NCI-H146 treated with DMSO at 0.1 percent for 48 hours (cell line): ENCODE measurements around the gene LRRC7.
"Not testable (repeated sequence)": the region's sequence is repeated elsewhere in the genome, so short reads cannot be mapped to it uniquely, and the experiment has no call there.

ENCODE experiments used
- DNase-seq: peaks from one replicate; lab custom pipeline; 2025; ENCODE audit not compliant: unreplicated experiment; lab: John Stamatoyannopoulos, UW

LRRC7 gene

DNA sequence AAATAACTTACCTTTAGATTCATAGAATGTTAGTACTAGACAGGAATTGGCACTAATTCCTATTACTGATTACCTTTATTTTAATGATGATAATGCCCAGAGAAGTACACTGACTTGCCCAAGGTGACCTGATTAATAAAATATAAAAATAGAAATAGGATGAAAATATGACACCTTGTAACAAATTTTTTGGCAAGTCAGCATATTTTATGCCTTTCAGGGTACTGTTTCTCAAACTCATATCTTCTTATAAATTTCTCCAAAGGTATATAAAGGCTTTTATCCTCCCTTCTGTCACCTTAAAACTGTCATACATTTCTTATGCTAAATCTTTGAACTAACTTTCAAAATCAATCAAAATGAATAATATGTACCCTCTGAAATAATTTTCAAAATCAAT is 466.2 kb downstream of the LRRC7 start:
- DNase-seq, result no peak

DNA sequence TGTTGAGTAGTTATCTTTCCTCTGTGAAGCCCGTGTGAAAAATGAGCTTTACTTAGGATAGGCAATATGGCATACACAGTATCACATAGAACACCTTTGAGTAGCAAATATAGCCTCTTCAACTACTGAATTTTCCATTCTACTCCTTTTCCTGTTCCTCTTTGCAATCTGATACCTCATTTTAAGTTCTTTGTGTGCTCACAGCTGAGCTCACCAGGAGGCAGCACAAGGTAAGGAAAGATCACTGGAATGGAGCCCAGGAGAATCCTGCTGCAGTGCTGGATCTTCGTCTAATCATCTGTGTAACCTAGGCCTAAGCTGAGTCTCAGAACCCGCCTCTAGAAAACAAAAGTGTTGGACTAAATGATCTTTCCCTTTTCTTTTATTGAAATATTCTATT is 466.7 kb downstream of the LRRC7 start:
- DNase-seq, result peak; percentile 55

DNA sequence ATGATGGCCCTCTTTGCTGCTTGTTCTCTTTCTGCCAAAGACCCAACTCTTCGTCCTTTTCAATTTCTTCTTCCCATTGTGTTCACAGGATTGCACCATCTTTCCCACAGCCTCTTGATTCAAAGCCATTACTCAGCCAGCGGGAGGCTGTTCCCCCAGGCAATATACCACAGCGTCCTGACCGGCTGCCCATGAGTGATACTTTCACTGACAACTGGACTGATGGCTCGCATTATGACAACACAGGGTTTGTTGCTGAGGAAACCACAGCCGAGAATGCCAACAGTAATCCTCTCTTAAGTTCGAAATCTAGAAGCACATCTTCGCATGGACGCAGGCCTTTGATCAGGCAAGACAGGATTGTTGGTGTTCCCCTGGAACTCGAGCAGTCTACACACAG is 470.3 kb downstream of the LRRC7 start:
- DNase-seq, result peak; percentile 40

DNA sequence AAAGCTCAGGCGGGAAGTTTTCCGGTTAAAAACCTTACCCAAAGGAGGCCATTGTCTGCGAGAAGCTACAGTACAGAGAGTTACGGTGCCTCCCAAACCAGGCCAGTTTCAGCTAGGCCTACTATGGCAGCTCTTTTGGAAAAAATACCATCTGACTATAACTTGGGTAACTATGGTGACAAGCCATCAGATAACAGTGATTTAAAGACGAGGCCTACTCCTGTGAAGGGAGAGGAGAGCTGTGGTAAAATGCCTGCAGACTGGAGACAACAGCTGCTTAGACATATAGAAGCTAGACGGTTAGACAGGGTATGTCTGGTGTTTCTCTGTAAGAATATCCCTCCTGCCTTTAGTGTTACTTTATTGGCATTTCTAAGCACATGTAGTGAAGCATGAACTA is 471.8 kb downstream of the LRRC7 start:
- no peak for DNase-seq

DNA sequence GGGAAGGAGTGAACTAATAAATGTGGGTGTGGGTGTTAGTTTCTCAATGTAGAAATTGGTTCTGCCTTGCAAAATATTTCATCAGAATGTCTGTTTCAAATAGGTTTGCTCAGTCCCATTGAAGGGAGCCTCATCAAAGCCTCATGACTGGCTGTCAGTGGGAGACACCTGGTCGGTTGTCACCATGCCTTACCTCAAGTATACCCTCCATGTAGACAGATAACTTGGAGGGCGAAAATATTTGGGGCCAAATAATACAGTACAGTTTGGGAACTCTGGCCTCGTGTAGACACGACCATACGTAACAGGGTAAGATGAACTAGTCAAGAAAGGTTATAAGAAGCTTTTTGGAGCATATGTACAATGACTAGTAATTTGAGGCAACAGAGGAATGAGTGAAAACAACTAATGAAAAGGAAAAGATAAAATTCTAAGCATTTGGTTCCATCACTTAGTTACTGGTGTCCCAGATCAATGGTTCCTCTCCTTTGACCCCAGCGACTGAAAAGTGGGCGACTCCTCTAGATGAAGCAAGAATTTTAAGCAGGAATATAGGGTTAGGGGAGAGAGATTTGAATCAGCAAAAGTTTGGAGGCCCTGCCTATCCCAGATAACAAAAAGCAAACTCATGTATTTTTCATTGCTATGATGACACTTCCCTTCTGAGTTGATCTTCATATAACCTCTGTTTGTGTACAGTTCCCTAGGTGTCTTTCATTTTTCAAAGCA is 473.8 kb downstream of the LRRC7 start:
- no peak for DNase-seq

DNA sequence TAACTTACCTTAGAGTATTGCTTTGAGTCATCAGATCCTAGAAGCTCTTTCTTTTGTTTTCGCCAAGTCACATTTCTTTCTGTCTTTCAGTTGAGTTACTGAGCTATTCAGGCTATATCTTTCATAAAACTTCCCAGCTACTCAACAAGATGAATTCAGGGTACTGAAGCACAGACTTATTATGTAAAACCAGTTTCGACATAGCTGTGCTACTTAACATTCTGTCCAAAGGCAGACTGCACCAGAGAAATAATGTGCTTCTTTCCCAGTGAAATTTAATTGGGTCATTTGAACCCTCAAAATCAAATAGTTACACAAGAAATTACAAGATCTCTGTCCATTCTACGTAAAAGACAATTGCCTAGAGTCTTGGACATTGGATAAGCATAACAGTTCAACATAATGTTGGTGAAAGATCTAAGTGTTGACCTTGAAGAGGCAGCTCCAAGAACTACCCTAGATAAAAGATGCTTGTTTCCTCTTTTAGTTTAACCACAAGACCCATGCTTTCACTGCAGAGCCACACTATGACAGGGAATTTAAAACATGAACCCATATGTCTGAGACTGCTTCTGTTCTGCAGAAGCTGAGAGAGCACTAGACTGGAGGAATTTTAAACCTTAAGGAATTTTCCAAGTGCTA is 474.5 kb downstream of the LRRC7 start:
- DNase-seq, result no peak

DNA sequence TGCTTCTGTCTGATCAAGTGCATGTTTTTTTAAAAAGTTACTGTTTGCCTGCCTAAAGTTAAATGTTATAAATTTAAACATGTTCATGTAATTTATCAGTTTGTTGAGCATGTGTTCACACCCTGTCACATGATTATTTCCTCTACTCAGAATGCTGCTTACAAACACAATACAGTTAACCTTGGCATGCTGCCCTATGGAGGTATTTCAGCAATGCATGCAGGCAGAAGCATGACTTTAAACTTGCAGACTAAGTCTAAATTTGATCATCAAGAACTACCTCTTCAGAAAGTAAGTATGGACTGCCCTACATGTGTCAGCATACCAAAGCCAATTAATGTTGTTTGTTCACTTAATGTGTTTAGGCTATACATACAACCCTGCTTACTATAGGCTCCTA is 476.1 kb downstream of the LRRC7 start:
- no peak for DNase-seq

DNA sequence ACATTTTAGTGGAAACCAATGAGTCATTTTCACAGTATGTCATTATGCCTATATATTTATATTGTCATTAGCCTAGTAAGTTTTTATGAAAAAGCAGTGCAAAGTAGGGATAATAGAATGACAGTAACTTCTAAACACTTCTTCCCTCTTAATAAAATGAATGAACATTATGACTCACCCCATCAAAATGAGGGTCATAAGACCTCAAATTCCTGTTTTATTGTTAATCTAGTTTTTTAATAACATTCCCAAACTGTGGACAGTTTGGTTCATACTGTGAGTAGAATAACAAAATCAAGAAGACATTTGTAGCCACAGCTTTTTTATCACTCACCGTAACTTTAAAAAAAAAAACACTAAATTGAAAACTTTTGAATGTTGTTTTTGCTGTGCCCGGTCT is 477.1 kb downstream of the LRRC7 start:
- DNase-seq, result no peak

DNA sequence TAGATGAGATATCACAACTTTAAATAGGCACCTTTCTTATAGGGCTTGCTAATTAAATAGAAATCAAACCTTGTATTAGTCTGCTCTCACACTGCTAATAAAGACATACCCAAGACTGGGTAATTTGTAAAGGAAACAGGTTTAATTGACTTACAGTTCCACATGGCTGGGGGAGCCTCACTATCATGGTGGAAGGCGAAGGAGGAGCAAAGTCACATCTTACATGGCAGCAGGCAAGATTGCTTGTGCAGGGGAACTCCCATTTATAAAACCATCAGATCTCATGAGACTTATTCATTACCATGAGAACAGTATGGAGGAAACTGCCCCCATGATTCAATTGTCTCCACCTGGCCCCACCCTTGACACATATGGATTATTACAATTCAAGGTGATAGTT is 477.9 kb downstream of the LRRC7 start:
- not testable (repeated sequence) for DNase-seq

DNA sequence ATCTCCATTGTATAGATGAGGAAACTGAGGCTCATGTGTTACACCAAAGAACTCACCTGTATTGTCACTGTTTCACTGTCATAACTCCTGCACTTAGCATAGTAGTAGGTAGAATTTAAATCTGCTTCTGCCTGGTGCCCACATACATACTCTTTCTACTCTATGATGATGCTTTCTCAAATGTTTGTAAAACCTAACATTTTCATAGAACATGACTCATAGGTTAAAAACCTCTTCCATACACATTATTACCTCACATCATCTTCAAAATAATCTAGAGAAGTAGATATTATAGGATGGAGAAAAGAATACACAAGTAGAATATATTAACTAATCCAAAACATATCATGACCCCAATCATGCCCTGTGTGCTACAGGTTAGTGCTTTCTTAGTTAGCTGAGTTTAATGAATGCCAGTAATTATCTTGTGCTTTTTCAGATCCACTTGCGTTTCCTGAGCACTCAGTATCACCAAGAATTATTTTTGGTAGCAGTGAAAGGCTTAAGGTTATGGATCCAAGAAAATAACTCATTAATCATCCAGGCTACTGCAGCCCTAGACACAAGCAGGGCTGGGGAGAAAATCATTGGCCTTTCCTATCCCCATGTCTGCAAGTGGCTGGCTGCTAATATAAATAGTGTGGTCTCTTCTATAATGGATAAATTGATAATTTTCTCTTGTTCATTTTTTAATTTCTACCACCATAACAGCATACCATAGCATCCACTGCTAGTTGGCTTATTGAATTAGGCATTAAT is 480.8 kb downstream of the LRRC7 start:
- no peak for DNase-seq

DNA sequence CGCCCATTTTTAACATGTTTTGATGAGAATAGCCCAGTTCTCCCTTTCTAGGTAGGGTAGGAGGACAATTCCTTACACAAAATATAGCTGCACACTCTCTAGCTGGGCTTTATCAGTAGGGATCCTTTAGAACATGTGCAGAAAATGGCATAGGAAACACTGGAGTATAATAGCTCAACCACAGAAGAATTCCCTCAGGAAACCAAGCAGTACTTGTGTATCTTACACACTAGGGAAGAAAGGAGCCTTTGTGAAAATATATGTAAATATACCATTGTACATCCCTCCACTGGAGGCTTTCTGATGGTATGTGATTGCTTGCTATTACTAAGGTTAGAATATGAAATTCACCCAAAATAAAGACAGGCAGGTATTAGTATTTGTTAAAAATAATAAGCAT is 484.2 kb downstream of the LRRC7 start:
- no peak for DNase-seq

DNA sequence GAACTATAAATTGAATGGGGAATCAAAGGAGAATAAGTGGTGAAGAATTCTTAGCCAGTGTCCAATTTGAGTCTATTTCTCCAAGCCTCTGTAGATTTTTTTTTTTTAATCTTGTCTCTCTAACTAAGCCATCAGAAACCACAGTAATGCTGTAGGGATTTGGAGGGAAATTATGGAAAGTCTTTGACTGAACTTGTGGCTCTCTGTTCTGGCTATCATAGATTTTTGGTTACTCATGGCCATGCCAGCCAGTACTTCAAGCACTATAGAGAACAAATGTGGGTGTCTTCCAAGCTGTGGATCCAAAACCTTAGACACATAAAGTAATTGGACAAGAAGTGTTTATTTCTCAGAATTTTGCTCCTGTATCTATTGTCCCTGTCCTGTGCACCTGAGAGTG is 489.8 kb downstream of the LRRC7 start:
- DNase-seq, result no peak

DNA sequence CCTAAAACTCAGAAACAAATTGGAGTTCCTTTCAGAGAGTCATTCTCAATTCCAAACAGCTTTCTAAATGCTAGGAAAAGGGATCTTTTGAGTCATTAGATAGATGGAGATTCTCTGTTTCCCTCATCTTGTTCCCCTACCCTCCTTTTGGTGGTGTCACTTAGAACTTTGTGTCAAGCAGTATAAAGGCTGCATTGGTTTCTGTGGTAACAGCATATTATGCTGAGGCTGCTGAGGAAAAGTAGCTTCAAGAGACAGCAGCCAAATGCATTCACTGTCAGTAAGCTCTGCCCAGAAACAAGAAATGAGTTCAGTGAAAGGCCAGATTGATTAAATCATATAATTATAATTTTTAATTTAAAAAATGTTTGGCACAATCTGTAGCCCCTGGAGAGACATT is 493.5 kb downstream of the LRRC7 start:
- no peak for DNase-seq

DNA sequence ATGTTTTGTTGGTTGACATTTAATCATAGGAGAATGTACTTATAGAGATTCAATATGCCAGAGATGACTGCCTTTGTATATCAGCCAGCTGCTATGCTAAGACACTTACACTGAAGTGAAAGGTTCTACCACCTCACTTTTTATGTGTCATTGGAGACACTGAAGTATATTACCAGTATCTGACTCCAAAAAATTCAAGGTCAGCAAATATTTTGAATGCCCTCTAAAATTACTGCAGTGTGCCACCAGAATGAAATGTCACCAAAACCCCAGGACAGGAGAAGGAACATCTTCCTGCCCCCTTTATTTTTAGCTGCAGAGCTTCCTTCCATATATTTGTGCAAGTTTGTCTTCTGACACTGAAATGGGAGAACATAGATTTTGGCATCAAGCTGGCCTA is 496.1 kb downstream of the LRRC7 start:
- no peak for DNase-seq

DNA sequence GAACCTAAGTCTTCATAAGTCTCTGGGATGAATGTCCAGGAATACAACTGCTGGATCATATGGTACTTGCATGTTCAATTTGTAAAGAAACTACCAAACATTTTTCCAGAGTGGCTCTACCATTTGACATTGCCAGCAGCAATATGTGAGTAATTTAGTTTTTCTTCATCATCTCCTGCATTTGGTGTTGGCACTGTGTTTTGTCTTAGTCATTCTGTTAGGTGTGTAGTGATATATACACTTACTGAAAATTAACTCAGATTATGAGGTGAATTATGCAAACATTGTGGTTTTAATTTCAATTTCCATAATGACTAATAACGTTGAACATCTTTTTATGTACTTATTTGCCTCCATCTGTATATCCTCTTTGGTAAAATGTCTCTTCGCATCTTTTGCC is 499.0 kb downstream of the LRRC7 start:
- no peak for DNase-seq

DNA sequence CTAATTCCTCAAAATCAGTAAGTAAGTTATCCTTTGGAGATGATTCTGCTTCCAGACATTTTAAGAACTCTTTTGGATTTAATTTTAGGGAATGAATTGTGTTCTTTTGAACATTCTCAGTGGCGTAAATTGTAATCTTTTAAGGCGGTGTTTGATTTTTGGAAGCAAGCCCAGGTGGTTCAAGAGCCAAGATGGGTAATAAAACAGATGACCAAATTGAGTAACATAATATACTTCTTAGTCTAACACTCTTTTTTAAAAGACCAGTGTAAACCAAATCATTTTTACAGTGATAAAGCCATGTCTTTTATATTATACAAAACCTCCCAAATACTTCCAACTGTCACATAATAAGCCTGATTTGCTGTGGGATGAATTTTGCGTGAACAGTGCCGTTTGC is 503.9 kb downstream of the LRRC7 start:
- DNase-seq, result no peak

DNA sequence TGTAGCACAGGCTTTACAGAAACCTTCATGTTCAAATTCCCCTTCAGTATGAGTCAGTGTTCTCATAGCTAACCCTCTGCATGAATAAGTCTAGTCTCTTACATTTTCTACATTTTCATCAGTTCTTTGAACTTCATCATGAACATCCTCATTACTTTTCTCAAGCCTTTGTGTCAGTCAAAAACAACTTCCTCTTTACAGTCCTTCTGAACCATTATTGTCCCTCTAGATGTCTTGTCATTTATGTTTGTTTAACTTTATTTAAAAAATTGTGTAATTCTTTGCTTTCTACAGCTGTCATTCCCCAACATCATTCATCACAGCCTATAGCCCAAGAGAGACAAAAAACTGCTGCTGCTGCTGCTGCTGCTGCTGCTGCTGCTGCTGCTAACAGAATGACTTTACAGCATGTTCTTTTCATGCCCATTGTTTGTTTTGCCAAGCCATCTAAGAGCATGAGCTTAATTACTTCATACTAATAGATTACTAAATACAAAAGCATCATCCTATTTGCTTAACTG is 504.6 kb downstream of the LRRC7 start:
- DNase-seq, result no peak

DNA sequence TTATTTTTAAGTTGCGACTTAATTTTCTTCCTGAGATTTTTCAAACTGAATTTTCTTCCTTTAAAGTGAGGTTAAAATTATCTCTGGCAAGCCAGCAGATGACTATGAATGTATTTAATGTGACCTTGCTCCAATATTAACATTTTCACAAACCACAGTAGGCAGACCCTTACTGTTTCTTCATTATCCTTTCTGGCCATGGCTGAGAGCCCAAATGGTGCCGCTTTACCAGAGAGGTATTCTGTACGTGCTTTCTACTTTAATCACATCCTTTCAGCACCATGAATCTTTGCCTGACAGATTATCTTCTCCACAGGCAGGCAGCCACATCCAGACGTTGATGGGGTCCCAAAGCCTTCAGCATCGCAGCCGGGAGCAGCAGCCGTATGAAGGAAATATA is 508.0 kb downstream of the LRRC7 start:
- DNase-seq, result no peak

DNA sequence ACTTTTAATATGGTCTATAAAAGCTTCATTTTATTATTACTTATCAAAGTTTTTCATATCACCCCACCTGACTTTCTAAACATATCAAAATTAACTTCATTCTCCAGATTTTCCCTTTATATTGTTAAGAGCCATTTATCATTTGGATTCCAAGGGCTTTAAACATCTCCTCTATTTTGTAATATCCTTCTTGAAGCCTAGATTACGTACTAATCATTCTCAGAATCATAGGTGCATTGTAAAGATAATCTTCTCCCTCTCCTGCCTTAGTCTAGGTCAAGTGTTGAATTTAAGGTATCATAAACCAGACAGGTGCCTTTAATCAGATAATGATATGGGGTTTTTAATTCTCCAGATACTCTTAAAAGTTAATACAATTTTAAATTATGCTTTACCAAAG is 509.3 kb downstream of the LRRC7 start:
- DNase-seq, result no peak

DNA sequence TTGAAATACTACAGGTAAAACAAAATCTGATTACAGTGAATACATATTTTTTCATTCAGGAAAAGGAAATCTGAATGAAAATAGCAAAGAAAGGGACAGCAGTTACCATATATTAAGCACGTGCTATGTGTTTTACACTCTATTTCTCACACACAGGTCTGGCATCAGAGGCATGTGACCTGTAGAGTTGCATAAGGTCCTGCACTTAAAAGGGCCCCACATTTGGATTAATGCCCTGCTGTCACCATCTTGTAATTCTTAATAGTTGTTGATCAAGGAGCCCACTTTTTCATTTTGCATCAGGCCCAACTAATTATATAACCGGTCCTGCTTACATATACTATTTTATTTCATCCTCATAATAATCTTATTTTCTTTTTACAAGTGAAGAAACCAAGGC is 511.8 kb downstream of the LRRC7 start:
- DNase-seq, result no peak

DNA sequence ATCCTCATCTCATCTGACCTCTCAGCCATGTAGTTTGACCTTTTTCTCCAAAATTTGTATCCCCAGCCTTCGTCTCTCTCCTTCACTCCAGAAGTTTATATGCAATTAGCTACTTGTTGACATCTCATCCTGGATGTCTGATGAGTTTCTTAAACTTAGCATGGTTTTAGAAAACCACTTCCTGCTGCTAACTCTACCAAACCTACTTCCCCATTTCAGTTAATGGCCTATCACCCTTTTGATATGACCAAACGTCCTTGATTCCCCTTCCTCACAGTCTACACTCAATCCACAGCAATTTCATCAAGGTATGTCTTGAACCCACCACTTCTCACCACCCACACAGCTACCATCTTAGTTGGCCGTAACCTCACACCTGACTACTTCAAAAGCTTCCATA is 515.8 kb downstream of the LRRC7 start:
- no peak for DNase-seq

DNA sequence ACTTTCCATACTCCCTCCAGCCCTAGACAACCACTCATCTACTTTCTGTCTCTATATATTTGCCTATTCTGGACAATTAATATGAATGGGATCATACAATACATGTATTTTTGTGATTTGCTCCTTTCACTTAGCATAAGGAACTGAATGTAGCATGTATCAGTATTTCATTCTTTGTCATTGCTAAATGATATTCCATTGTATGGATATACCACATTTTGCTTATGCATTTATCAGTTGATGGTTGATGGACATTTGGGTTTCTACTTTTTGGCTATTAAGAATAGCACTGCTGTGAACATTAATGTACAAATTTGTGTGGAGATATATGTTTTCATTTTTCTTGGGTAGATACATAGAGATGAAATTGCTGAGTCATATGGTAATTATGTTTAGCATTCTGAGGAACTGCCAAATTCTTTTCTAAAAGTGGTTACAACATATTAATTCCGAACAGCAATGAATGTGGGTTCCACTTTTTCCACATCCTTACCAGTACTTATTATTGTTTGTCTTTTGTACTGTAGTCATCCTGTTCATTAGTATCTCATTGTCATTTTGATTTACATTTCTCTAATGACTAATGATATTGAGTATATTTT is 516.7 kb downstream of the LRRC7 start:
- DNase-seq, result no peak
